Fibroblast of mammary gland (primary cell): ENCODE data around the gene MYRIP.

Source experiments
- DNase-seq: peaks from one replicate; pipeline ENCODE4 v3.0.0-alpha.2; 2010; ENCODE audit warnings: low read depth
- H3K4me3 ChIP-seq: 2 replicates; pipeline ENCODE4 v1.5.1; 2011; ENCODE audit warnings: low read depth, mild to moderate bottlenecking, low read length, moderate library complexity; ENCODE audit not compliant: control insufficient read depth
- TF ChIP-seq, protein P1 (sequence below): conservative IDR thresholded peaks from 2 replicates; pipeline ENCODE4 v1.5.1; 2011; ENCODE audit warnings: low read depth, low read length, inconsistent platforms; ENCODE audit not compliant: control insufficient read depth, insufficient read depth

Gene MYRIP

DNA sequence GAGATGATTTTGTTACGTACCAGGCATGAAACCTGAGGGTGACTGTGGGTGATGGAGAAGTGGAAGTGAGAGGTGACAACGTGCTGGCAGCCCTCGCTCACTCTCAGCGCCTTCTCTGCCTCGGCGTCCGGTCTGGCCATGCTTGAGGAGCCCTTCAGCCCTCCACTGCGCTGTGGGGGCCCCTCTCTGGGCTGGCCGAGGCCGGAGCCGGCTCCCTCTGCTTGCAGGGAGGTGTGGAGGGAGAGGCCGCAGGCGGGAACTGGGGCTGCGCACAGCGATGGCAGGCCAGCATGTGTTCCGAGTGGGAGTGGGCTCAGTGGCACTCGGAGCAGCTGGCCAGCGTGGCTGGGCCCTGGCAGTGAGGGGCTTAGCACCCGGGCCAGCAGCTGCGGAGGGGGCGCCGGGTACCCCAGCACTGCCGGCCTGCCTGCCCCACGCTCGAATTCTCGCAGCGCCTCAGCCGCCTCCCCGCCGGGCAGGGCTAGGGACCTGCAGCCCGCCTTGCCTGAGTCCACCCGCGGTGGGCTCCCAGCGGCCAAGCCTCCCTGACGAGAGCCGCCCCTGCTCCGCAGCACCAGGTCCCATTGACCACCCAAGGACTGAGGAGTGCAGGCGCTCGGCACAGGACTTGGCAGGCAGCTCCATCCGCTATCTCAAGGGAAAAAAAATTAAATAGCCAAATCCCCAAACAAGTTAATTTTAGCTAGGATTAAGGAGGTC is 29.7 kb upstream of the MYRIP start:
- no peak for DNase-seq
- TF ChIP-seq, protein P1, sequence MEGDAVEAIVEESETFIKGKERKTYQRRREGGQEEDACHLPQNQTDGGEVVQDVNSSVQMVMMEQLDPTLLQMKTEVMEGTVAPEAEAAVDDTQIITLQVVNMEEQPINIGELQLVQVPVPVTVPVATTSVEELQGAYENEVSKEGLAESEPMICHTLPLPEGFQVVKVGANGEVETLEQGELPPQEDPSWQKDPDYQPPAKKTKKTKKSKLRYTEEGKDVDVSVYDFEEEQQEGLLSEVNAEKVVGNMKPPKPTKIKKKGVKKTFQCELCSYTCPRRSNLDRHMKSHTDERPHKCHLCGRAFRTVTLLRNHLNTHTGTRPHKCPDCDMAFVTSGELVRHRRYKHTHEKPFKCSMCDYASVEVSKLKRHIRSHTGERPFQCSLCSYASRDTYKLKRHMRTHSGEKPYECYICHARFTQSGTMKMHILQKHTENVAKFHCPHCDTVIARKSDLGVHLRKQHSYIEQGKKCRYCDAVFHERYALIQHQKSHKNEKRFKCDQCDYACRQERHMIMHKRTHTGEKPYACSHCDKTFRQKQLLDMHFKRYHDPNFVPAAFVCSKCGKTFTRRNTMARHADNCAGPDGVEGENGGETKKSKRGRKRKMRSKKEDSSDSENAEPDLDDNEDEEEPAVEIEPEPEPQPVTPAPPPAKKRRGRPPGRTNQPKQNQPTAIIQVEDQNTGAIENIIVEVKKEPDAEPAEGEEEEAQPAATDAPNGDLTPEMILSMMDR: no peak

GRCh38 chr3:39780352-39780751 is 29.1 kb upstream of the MYRIP start:
- TF ChIP-seq, protein P1: no peak
- DNase-seq: no peak
- H3K4me3 ChIP-seq: no peak overlapping the region

More for the DNA sequence above, 29.7 kb upstream of the MYRIP start:
- H3K4me3 ChIP-seq: no peak overlapping the region

DNA sequence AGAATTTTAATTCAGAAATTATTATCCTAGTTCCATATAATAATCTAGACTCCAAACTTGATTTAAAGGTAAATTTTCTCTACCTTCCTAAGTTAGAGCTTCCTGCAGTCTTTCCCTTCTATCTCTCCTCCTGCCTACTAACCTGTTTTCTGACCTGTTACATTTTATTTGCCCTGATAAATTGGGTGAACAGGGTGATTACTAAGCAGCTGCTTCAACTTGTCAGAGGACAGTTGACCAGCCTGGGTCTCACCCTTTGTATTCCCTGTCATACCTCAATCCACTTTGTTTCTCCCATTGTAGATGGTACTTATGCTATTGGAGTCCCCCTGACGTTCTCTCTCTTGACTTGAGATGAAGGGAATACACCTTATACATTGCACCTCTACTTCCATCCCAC is 28.4 kb upstream of the MYRIP start:
- no peak overlapping the region for H3K4me3 ChIP-seq
- TF ChIP-seq, protein P1: no peak
- DNase-seq: no peak

DNA sequence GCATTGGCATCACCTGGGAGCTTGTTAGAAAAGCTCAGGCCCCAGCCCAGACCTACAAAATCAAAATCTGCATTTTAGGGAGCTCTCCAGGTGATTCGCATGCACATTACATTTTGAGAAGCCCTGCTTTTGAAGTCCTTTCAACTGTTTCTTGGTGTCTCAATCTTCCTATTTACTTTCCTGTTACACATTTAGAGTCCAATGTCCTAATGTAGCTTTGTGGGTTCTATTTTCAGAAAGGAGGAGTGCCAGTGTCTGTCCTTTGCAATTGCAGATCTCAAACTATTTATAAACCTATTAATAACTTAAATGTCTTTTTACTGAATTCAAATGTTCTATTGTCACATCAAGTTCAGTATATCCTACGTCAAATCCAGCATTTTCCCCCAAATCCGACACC is 27.8 kb upstream of the MYRIP start:
- TF ChIP-seq, protein P1: no peak
- H3K4me3 ChIP-seq: no peak overlapping the region
- DNase-seq: no peak

DNA sequence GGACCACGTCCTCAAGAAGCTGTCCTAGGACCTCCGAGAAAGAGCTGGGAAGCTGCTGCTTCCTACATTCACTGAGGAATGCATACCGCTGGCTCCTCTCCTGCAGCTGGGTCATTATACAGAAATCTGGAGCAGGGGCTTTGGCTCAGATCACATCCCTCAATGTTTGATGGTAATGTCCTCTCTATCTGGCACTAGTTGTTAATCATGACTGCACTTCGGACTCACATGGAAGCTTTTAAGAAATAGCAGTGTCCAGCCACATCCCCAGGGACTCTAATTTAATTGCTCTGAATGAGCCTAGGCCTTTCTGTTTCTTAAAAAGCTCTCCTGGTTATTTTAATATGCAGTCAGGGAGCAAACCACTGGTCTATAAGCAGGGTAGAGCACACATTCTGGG is 25.7 kb upstream of the MYRIP start:
- no peak overlapping the region for H3K4me3 ChIP-seq
- TF ChIP-seq, protein P1: no peak
- DNase-seq: no peak

- TF ChIP-seq, protein P1: no peak
- no peak for DNase-seq
- H3K4me3 ChIP-seq: no peak overlapping the region
These were observed 24.5 kb upstream of the MYRIP start for GRCh38 chr3:39784922-39785321.
